Kidney (tissue), 14 donors: ENCODE results near the gene EREG. TPM values are rescaled to one million over a fixed set of nuclear protein-coding genes. Genes with fewer than 3 reads are reported as not detected.
A peak's percentile ranks its signal among the peaks of the same experiment; 100 is the strongest.

Experiments used
- DNase-seq, 5 donors: peaks; one replicate each; pipeline ENCODE4 v3.0.0-alpha.2; 2013 to 2020
- FAIRE-seq: peaks from 2 replicates; lab custom pipeline; 2012; peaks lifted over from hg19 to GRCh38; lab: Jason Lieb, UNC
- H3K27ac ChIP-seq, 2 donors: one replicate each; pipeline ENCODE4 v1.7.0; 2013; ENCODE audit warnings: low read depth in 2 of 2, low read length in 2 of 2, inconsistent platforms in 1 of 2
- H3K27me3 ChIP-seq: one replicate; pipeline ENCODE4 v1.7.1; 2013; ENCODE audit warnings: low read length, inconsistent platforms; ENCODE audit not compliant: control insufficient read depth, insufficient read depth
- H3K36me3 ChIP-seq, 3 donors: one replicate each; pipeline versions ENCODE4 v1.7.0 to v1.7.1; 2013; ENCODE audit warnings: low read length in 3 of 3, control low read depth in 1 of 3, inconsistent platforms in 1 of 3; ENCODE audit not compliant: insufficient read depth in 3 of 3, control insufficient read depth in 2 of 3
- H3K4me1 ChIP-seq, 3 donors: one replicate each; pipeline versions ENCODE4 v1.7.0 to v1.7.1; 2013; ENCODE audit warnings: low read length in 3 of 3, inconsistent platforms in 1 of 3, low read depth in 1 of 3; ENCODE audit not compliant: control insufficient read depth in 2 of 3, insufficient read depth in 2 of 3
- H3K4me3 ChIP-seq, 3 donors: one replicate each; pipeline versions ENCODE4 v1.7.0 to v1.8.1; 2013; ENCODE audit warnings: low read length in 3 of 3, control low read depth in 1 of 3, inconsistent platforms in 1 of 3
- H3K9ac ChIP-seq, 3 donors: one replicate each; pipeline versions ENCODE4 v1.7.0 to v1.7.1; 2013; ENCODE audit warnings: low read length in 3 of 3, control low read depth in 1 of 3, inconsistent platforms in 1 of 3
- H3K9me3 ChIP-seq, 3 donors: one replicate each; pipeline versions ENCODE4 v1.7.0 to v1.7.1; 2013; ENCODE audit warnings: low read length in 3 of 3, control low read depth in 1 of 3, inconsistent platforms in 1 of 3; ENCODE audit not compliant: control insufficient read depth in 2 of 3, insufficient read depth in 1 of 3
- intact Hi-C: fragments of 100-400 bp; cut with DNase I; formaldehyde crosslinking; loops from one replicate; pipeline ENCODE4 v1.11.1; 2022
- polyA plus RNA-seq: library from polyadenylated mRNA; stranded (reverse); fragments of 350-450 nt; fragmentation: Illumina TruSeq; extraction: RNeasy Lipid Tissue Mini Kit (QIAGEN cat#74804); gene quantifications from one replicate; pipeline ENCODE4 v1.2.3, GENCODE V29; 2014; ENCODE audit warnings: low read depth, low replicate concordance; ENCODE audit not compliant: insufficient read depth
- total RNA-seq: library from RNA; stranded (reverse); fragmentation: NEBNext Ultra II Directional; extraction: Animal tissue kit (Norgen Biotek cat#: 25700); gene quantifications from one replicate; pipeline ENCODE4 v1.2.1, GENCODE V29; 2021
- TF ChIP-seq, protein P1 (sequence below): IDR thresholded peaks from 3 replicates; pipeline ENCODE4 v1.5.1; 2012; ENCODE audit warnings: mild to moderate bottlenecking, moderate library complexity, borderline replicate concordance; ENCODE audit not compliant: insufficient read depth; ENCODE audit errors: extremely low read depth
- donor health status: control.
- donor health status: control.
- donor health status: control.
- donor health status: control.
- donor health status: control.
- donor health status: DM: yes; HTN: yes; CAD: no.
- donor health status: Normal renal cell carcinoma (clear cell type).

Gene EREG
- total and polyA plus RNA-seq, 2 donors from 2014 or later = 0.44 TPM; not detected in 1

- DNase-seq (peak in 1 of 5 donors; percentile 41), FAIRE-seq (no peak)
- Histone ChIP-seq H3K4me1 (no peaks in the 10 kb centered on the region), H3K36me3 (no peaks in the 10 kb centered on the region), H3K27me3 (no peaks in the 10 kb centered on the region), H3K9me3 (no peaks in the 10 kb centered on the region), H3K9ac (no peak overlapping the region), H3K27ac (no peak overlapping the region), H3K4me3 (no peak overlapping the region)
- TF ChIP-seq, protein P1, sequence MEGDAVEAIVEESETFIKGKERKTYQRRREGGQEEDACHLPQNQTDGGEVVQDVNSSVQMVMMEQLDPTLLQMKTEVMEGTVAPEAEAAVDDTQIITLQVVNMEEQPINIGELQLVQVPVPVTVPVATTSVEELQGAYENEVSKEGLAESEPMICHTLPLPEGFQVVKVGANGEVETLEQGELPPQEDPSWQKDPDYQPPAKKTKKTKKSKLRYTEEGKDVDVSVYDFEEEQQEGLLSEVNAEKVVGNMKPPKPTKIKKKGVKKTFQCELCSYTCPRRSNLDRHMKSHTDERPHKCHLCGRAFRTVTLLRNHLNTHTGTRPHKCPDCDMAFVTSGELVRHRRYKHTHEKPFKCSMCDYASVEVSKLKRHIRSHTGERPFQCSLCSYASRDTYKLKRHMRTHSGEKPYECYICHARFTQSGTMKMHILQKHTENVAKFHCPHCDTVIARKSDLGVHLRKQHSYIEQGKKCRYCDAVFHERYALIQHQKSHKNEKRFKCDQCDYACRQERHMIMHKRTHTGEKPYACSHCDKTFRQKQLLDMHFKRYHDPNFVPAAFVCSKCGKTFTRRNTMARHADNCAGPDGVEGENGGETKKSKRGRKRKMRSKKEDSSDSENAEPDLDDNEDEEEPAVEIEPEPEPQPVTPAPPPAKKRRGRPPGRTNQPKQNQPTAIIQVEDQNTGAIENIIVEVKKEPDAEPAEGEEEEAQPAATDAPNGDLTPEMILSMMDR = no peak
- intact Hi-C loops = no loop called here
Observed at GRCh38 chr4:74375824-74376426, 11.0 kb downstream of the EREG start.

GRCh38 chr4:74376888-74377483 lies 12.0 kb downstream of the EREG start:
- peak; percentile 89 for FAIRE-seq
- DNase-seq = peak in 1 of 5 donors; percentile 73
- Histone ChIP-seq H3K27ac (no peak overlapping the region), H3K4me1 (no peaks in the 10 kb centered on the region), H3K9me3 (no peaks in the 10 kb centered on the region), H3K4me3 (no peak overlapping the region), H3K36me3 (no peaks in the 10 kb centered on the region), H3K9ac (no peak overlapping the region), H3K27me3 (no peaks in the 10 kb centered on the region)
- TF ChIP-seq, protein P1 = peak; percentile 37
- intact Hi-C loops = no loop called here

- no peaks in the 10 kb centered on the region for H3K9me3 ChIP-seq
- TF ChIP-seq, protein P1 = no peak
- H3K4me3 ChIP-seq = no peak overlapping the region
- H3K4me1 ChIP-seq = no peaks in the 10 kb centered on the region
- H3K27ac ChIP-seq = no peak overlapping the region
- H3K36me3 ChIP-seq = no peaks in the 10 kb centered on the region
- intact Hi-C loops = no loop called here
- H3K9ac ChIP-seq = no peak overlapping the region
- no peaks in the 10 kb centered on the region for H3K27me3 ChIP-seq
- FAIRE-seq (no peak), DNase-seq (no peak)
Observed at GRCh38 chr4:74377714-74378113, 12.8 kb downstream of the EREG start.
